ENCODE results near the gene SLC2A5. TPM values are rescaled to one million over a fixed set of nuclear protein-coding genes. Genes with fewer than 3 reads are reported as not detected.

SLC2A5 gene
- total RNA-seq, 2 donors from 2014 or later: 2.0 to 3.2 TPM

DNA sequence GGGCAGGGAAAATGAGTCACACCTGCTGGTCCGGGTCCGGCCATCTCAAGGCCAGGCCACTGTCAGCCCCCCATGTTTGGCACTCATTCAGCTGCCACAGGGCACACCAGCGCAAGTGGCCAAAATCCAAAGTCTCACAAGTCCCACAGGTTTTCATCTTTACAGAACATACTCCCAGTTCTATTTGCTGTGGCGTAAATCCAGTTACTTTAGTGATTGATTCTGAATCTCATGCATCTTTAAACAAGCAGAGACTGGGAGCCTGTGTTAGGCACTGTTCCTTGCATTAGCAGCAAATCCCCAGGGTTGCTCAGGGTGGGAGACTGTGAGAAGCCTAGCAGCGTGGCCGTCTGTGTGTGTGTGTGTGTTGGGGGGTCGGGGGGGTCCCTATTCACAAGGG is 1.1 kb upstream of the SLC2A5 start:
- intact Hi-C loops (cut with DNase I): no loop called here
- peak; percentile 45 for DNase-seq (ENCODE audit: low spot score)

DNA sequence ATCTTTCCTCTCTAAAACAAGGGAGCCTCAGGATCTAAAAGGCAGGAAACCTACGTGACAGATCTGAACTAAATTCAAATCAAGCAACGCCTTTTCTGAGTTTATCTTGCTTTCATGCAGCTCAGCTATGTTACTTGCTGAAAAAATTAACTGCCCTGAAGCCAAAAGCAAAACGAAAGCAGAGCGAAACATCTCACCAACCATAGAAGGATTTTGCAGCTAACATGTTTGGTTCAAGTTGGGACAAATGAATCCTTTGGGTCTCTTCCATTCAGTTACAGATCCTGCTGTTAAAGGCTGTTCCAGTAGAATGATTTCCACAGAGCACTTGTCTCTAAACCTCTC is 482 bp downstream of the SLC2A5 start:
- DNase-seq (ENCODE audit: low spot score): no peak
- intact Hi-C loops (cut with DNase I): no loop called here

DNA sequence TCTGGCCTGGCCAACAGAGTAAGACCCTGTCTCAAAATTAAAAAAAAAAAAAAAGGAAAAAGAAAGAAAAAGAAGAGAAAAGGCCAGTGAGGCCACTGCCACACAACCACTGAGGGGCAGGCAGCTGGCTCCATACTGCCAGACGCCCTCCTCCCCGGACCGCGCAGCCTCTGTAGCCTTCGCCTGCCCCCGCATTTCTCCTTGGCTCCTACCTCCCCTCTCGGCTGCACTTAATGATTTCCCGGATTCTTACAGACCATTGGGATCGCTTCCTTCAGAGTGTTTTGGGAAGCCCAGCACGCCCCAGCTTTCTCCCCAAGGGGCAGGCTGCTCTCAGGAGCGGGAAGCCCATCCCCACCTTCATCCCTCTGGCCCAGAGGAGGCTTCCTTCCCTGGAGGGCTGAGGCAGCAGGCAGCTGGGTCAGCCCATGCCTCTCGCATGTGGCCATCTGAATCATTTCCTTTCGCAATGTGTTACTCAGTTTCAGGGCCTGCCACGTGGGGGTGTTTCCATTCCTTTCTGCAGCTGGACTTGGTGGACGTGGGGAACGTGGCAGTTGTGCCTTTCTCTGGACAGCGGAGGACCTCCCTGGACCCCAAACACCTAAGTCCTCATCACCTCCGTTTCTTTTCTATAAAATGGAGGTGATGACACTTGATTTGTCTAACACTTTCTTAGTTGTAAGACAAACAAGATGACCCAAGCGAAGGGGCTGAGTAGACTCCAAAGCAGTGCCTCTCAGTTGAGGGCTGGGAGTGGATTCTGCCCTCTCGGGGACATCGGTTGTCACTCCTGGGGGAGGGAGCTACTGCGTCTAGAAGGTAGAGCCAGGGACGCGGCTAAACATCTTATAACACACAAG is 2.3 kb downstream of the SLC2A5 start:
- intact Hi-C loops (cut with DNase I): no loop called here
- peak; percentile 87 for DNase-seq (ENCODE audit: low spot score)

DNA sequence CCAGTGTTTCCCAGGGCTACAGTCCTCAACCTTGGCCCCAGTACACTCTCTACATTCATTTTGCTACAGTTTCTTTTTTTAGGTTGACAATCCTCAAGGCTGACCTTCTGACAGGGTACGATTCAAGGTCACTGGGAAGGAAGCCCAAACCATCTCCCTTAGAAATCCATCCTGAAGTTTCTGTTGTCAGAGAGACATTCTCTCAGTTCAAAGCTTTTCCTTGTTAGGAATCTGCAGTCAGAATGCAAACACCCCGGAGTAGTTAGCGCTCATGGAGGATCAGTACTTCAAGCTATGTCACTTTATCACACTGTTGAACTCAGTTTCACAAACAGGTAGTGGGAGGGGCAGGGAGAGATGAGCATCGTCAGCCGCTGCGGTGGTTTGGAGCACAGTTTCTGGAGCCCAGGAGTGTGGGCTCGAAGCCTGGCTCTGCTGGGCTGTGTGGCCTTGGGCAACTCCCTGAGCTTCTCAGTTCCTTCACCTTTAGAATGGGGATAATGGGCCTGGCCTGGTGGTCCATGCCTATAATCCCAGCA is 4.2 kb downstream of the SLC2A5 start:
- DNase-seq (ENCODE audit: low spot score): peak; percentile 64
- intact Hi-C loops (cut with DNase I): no loop called here

DNA sequence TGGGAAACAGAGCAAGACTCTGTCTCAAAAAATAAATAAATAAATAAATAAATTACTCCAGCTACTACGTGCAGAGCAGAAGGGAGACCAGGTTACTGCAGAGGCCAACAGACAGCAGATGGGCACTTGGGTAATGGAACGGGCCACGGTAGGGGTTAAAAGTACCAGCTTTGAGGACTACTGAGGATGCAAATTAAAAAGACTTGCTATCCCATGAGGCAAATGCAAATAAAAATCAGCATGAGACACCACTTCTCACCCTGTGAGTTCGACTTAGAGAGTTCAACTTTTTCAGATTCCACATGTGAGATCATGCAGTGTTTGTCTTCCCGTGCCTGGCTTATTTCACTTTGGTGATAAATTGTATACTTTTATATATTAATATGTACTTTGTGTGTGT is 6.6 kb downstream of the SLC2A5 start:
- no peak for DNase-seq (ENCODE audit: low spot score)
- intact Hi-C loops (cut with DNase I): no loop called here

DNA sequence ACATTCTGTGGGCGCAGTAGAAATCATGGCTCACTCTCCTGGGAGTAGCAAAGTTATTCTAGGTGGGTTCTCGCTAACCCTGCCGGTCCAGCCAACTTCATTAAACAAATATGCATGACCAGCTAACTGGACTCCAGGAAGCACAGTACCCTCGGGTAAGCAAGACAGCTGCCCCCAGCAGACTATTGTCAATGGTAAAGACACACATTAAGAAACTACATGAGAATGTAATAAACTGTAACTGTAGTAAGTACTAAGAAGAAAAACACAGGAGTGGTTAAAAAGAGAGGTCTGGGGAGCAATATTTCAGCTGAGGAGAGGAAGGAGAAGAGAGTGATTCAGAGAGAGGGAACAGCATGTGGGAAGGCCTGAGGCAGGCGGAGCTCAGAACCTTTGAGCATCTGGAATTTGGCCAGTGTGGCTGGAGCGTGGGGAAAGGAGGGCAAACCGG is 7.4 kb downstream of the SLC2A5 start:
- intact Hi-C loops (cut with DNase I): no loop called here
- DNase-seq (ENCODE audit: low spot score): peak; percentile 66

DNA sequence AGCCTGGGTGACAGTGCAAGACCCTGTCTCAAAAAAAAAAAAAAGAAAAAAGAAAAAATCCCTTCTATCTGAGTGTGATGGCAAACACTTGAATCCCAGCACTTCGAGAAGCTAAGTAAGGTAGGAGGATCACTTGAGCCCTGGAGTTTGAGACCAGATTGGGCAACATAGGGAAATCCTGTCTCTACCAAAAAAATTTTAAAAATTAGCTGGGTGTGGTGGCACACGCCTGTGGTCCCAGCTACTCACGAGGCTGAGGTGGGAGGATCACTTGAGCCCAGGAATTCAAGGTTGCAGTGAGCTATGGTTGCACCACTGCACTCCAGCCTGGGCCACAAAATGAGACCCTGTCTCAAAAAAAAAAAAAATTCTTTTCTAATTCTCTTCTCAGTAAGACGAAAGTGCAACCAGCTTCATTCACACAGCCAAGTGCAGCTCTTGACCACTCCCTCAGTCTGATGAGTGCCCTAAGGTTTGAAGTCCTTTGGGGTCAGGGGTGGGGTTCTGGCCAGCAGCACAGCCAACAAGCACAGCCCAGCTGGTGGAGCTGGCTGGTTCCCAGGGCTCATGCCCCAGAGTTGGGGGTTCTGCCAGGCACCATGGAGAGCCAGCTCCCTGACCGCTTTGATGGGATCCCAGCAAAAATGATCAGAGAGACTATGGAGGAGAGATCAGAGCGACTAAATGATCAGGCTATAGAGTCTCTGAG is 8.0 kb downstream of the SLC2A5 start:
- intact Hi-C loops (cut with DNase I): no loop called here
- peak; percentile 62 for DNase-seq (ENCODE audit: low spot score)

DNA sequence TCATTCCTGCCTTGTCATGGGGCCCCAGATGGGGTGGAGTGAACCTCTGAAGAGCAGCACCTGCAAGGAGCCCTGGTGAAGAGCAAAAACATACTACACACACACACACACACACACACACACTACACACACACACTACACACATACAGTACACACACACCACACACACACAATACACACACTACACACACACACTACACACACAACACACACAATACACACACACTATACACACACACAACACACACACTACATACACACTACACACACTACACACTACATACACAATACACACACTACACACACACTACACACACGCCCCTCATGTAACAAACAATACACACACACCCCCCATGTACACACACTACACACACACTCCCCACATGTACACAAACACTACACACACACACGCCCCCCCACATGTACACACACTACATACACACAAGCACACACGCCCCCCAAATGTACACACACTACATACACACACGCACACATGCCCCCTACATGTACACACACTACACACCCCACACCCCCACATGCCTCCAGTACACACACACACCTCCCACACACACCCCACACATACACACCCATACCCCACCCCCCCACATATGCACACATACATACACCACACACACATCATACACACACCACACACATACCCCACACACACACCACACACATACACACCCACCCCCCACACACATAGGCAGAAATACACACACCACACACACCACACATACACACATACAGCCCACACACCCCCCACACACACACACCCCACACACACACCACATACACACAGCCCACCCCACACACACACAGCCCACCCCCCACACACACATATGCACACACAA is 9.3 kb downstream of the SLC2A5 start:
- peak; percentile 18 for DNase-seq (ENCODE audit: low spot score)
- intact Hi-C loops (cut with DNase I): no loop called here

DNA sequence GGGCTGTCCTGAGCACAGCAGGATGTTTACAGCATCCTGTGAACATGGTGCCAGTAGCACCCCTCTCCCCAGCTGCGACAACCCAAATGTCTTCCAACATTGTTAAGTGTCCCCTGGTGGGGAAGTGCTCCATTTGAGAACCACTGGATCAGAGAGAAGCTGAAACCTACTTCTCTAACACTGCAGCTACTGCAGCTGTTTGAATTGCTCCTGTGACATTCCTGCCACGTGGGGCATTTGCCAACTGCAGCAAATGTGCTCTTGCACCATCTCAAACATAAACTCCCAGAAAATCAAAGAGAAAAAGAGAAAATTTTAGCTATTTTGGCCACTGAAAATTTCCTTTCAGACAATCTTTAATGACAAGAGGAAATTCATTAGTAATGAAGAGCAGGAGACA is 11.0 kb downstream of the SLC2A5 start:
- peak; percentile 26 for DNase-seq (ENCODE audit: low spot score)
- intact Hi-C loops (cut with DNase I): no loop called here

DNA sequence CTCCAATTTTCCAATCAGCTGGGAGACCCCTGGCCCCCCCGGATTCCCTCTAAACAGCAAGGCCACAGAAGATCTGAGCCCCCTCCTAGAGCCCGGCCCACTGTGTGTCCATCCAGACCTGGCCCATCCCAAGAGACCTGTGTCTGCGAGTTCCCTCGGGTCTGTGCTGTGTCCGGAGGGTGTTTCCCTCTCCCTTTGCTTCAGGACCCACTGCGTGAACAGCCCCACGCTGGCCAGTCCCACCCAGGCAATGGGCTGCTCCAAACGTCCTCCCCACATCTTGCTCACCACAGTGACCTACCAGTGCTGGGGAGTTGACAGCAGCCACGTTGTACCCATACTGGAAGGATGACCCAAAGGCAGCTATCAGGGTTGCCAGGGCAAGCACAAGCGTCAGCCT is 11.6 kb downstream of the SLC2A5 start:
- intact Hi-C loops (cut with DNase I): no loop called here
- peak; percentile 67 for DNase-seq (ENCODE audit: low spot score)

DNA sequence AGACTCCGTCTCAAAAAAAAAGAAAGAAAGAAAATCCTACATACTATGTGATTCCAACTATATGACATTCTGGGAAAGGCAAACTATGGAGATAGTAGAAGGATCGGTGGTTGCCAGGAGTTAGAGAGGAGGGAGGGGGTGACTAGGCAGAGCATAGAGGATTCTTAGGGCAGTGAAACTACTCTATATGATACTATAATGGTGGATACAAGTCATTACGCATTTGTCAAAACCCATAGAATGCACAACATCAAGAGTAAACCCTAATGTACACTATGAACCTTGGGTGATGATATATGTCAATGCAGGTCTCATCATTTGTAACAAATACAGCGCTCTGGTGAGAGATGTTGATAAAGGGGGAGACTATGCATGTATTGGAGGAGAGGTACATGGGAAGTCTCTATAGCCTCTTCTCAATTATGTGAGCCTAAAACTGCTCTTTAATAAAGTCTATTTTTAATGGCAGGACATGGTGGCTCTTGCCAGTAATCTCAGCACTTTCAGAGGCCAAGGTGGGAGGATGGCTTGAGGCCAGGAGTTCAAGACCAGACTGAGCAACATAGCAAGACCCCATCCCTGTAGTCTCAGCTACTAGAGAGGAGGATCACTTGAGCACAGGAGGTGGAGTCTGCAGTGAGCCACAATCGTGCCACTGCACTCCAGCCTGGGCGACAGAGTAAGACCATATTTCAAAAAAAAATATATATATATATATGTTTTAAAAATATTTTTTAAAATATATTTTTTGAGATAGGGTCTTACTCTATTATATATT is 17.0 kb downstream of the SLC2A5 start:
- peak; percentile 36 for DNase-seq (ENCODE audit: low spot score)
- intact Hi-C loops (cut with DNase I): no loop called here

DNA sequence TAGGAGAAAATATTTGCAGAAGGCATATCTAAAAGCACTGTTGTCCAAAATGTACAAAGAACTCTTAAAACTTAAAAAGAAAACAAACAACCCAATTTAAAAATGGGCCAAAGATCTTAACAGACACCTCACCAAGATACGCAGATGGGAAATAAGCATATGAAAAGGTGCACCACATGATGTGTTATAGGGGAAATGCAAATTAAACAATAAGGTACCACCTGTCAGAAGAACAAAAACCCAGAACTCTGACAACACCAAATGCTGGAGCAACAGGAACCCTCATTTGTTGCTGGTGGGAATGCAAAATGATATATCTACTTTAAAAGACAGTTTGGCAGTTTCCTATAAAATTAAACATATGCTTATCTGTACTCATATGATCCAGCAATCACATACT is 18.1 kb downstream of the SLC2A5 start:
- intact Hi-C loops (cut with DNase I): no loop called here

DNA sequence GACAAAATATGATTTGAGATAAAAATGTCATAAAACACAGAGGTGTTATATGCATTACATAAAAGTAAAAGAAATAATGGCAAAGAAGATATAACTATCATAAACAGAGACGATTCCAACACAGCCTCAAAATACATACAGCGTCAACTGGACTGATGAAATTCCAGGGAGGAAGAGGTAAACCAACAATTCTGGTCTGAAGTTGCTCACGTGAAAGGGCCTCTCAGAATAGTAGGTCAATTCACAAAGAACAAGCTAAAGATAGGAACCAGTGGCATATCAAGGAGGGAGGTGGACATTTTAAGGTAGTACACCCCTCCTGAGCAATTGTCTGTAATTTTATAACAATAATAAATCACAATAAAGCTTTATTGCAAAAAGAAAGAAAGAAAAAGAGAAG is 18.6 kb downstream of the SLC2A5 start:
- DNase-seq (ENCODE audit: low spot score): no peak
- intact Hi-C loops (cut with DNase I): no loop called here

More for the DNA sequence above, 18.1 kb downstream of the SLC2A5 start:
- DNase-seq (ENCODE audit: low spot score): no peak

DNA sequence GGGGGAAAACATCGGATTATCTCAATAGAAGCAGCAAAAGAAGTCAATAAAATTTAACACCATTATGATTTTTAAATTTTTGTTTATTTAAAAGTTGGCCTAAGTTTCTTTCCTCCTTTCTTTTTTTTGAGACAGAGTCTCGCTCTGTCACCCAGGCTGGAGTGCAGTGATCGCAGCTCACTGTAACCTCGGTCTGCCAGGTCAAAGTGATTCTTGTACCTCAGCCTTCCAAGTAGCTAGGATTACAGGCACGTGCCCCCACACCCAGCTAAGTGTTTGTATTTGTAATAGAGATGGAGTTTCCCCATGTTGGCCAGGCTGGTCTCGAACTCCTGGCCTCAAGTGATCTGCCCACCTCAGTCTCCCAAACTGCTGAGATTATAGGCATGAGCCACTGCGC is 20.9 kb downstream of the SLC2A5 start:
- intact Hi-C loops (cut with DNase I): no loop called here
- peak; percentile 19 for DNase-seq (ENCODE audit: low spot score)

DNA sequence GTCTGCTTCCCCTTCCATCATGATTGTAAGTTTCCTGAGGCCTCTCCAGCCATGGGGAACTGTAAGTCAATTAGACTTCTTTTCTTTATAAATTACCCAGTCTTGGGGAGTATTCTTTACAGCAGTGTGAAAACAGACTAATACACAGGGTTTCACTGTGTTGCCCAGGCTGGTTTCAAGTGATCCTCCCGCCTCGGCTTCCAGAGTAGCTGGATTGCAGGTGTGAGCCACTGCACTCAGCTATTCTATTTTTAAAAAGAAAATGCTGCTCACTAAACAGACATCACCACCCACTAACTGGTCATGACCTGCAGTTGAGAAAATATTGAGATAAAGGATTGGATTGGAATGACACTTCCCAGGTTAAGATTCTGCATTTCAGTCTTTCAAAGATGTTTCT is 22.4 kb downstream of the SLC2A5 start:
- peak; percentile 16 for DNase-seq (ENCODE audit: low spot score)
- intact Hi-C loops (cut with DNase I): no loop called here

DNA sequence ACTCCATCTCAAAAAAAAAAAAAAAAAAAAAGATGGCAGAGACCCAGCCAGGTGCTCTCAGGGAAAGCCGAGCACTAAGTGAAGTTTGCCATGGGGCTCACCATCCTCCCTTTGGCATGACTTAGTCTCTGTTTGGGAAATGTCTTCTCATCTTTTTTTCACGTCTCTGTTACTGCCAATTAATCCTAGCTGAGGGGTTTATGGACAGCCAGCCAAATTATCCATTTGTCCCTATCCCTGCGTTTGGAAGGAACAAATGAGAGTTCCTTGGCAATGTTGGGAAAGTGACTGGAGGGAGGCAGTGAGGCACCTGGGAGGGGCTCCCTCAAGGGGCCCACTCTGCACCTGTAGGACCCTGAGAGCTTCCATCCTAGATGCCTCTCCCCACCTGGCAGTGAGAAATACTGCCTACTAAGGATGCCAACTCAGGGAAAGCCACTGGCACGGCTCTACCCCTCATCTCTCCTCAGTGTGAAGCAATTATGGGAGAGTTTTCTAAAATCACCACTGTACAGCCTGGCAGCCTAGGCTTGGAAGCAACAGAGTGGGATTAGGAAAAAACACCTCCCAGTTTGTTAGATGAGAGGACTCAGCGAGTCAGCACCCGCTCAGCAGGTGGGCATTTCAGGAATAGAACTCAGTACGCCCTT is 23.4 kb downstream of the SLC2A5 start:
- intact Hi-C loops (cut with DNase I): no loop called here
- DNase-seq (ENCODE audit: low spot score): peak; percentile 35

DNA sequence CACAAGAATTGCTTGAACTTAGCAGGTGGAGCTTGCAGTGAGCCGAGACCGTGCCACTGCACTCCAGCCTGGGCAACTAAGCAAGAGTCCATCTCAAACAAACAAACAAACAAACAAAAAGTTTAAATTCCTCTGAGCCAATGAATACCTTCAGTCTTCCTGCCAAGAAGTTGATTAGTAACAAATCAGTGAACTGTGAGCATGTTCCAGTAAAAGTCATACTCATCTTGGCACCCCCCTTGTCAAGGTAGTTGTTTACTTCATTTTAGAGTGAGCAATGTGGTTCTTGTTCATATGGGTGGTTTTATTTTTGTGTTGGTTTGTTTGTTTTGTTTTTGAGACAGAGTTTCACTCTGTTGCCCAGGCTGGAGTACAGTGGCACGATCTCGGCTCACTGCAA is 25.2 kb downstream of the SLC2A5 start:
- intact Hi-C loops (cut with DNase I): no loop called here

DNA sequence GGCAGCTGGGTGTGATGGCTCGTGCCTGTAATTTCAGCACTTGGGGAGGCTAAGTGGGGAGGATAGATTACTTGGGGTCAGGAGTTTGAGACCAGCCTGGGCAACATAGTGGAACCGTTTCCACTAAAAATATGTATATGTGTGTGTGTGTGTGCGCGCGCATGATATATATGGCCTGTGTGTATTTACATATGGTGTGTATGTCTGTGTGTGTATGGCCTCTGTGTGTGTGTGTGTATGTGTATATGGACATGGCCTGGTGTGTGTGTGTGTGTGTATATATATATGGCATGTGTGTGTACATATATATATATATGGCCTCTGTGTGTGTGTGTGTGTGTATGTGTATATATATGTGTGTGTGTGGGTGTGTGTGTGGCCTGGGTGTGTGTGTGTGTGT is 27.2 kb downstream of the SLC2A5 start:
- intact Hi-C loops (cut with DNase I): no loop called here
- no peak for DNase-seq (ENCODE audit: low spot score)

More for the DNA sequence above, 25.2 kb downstream of the SLC2A5 start:
- DNase-seq (ENCODE audit: low spot score): no peak
